Measurements from ENCODE around the gene KRTAP10-3.

DNA sequence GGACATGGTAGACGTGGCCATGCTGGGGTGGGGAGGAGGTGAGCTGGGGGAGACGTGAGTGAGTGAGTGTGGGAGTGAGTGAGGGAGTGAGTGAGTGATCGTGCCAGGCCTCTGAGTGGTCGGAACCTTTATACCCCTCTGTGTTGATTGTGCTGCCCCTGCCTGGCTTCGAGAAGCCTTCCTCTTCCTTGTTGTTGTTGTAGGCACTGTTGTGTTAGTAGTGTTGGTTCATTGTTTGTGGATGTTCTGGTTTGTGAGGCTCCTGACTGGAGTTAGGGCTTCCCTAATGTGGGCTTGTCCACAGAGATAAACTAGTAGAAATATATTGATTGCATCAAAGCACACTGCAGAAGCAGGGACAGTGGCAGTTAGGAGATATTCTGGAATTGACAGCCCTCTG, at the start of gene KRTAP10-3:
- TF ChIP-seq CTCF (IDR thresholded peaks at IDR 0.05) (no peak), POLR2A (IDR thresholded peaks at IDR 0.05) (no peak)

All from body of pancreas (tissue), 4 donors.